Activated naive CD4-positive, alpha-beta T cell treated with anti-CD3 and anti-CD28 coated beads for 36 hours (primary cell): Measurements from ENCODE around the gene A2ML1. TPM values are rescaled to one million over a fixed set of nuclear protein-coding genes. Genes with fewer than 3 reads are reported as not detected.
"Not testable (repeated sequence)": the region's sequence is repeated elsewhere in the genome, so short reads cannot be mapped to it uniquely, and the experiment has no call there.

ENCODE experiments used
- CTCF ChIA-PET: fragments of 350-600 bp; sonication (Branson Sonifier 250); formaldehyde crosslinking; loops from one replicate; lab custom pipeline; 2021; ENCODE audit warnings: antibody characterized with exemption; lab: Charles Lee
- DNase-seq: peaks from one replicate; pipeline ENCODE4 v3.0.0-alpha.2; 2020
- H3K27ac Mint-ChIP-seq: one replicate; pipeline ENCODE4 v1.8.0; 2021; ENCODE audit warnings: mild to moderate bottlenecking, mixed read lengths
- H3K27me3 Mint-ChIP-seq: one replicate; pipeline ENCODE4 v1.8.0; 2021; ENCODE audit warnings: low read depth, mixed read lengths
- H3K36me3 Mint-ChIP-seq: one replicate; pipeline ENCODE4 v1.8.0; 2021; ENCODE audit warnings: low read depth, mixed read lengths
- H3K4me1 Mint-ChIP-seq: one replicate; pipeline ENCODE4 v1.8.0; 2021; ENCODE audit warnings: low read depth, mixed read lengths
- H3K4me3 Mint-ChIP-seq: one replicate; pipeline ENCODE4 v1.8.0; 2021; ENCODE audit warnings: mild to moderate bottlenecking, moderate library complexity, mixed read lengths
- H3K9me3 Mint-ChIP-seq: one replicate; pipeline ENCODE4 v1.8.0; 2021; ENCODE audit warnings: mixed read lengths
- intact Hi-C: fragments of 100-400 bp; cut with micrococcal nuclease; formaldehyde crosslinking; loops from one replicate; pipeline ENCODE4 v1.15.1; 2023
- total RNA-seq, 2 experiments: library from RNA; stranded (reverse); gene quantifications; one replicate each; pipeline ENCODE4 v1.2.3, GENCODE V29; 2021

Gene A2ML1
- total RNA-seq, 2 experiments from 2014 or later, result not detected

DNA sequence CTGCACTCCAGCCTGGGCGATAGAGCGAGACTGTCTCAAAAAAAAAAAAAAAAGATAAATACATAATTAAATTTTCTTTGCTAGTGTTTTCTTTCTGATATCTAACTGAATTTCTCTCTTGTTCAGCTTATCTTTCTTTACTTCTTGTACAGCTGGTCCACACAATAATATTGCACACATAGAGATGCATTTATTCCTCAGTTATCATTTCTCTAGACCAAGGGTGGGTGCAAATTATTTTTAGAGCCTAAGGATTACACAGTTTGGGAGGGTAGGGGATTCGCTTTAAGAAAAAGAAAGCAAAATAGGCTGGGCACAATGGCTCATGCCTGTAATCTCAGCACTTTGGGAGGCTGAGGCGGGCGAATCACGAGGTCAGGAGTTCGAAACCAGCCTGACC lies 17.9 kb downstream of the A2ML1 start:
- CTCF ChIA-PET, result interaction anchor here (0.6 to 0.8 kb wide), 3 partner anchors 154 to 311 kb away, joined by 3 to 6 read pairs (median 4); no protein-coding TSS in a partner anchor
- intact Hi-C loops, result no loop called here
- Mint-ChIP-seq H3K9me3 (no peaks in the 10 kb centered on the region), H3K4me1 (no peaks in the 10 kb centered on the region), H3K27ac (no peak overlapping the region), H3K36me3 (no peaks in the 10 kb centered on the region), H3K4me3 (no peak overlapping the region), H3K27me3 (no peaks in the 10 kb centered on the region)
- no peak for DNase-seq

DNA sequence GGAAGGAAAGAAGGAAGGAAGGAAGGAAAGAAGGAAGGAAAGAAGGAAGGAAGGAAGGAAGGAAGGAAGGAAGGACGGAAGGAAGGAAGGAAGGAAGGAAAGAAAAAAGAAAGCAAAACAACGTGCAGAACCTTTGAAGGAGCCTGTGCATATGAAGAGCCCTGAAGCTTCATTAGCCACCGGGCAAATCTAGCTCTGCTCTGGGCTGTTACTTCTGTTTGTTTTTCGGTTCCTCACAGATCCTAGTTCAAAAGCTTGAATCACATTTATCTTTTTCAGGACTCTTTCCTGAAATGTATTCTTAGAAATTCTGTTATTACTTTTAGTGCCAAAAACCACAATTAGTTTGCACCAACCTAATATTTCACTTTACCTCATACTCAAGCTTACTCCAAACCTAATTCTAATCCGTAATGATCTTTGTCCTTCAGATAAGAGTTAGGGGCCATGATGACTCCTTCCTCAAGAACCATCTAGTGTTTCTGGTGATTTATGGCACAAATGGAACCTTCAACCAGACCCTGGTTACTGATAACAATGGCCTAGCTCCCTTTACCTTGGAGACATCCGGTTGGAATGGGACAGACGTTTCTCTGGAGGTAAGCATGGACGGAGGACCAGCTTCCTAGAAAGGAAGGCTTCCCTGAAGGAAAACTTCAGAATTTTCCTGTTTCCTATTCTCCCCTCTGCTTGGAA lies 18.7 kb downstream of the A2ML1 start:
- H3K36me3 Mint-ChIP-seq, result no peaks in the 10 kb centered on the region
- intact Hi-C loops, result no loop called here
- H3K27ac Mint-ChIP-seq, result no peak overlapping the region
- no peak for DNase-seq
- no peaks in the 10 kb centered on the region for H3K27me3 Mint-ChIP-seq
- H3K4me1 Mint-ChIP-seq, result no peaks in the 10 kb centered on the region
- CTCF ChIA-PET, result interaction anchor here (1.0 kb wide), 1 partner anchor 105 kb away, joined by 3 read pairs; no protein-coding TSS in a partner anchor
- no peak overlapping the region for H3K4me3 Mint-ChIP-seq
- H3K9me3 Mint-ChIP-seq, result no peaks in the 10 kb centered on the region

DNA sequence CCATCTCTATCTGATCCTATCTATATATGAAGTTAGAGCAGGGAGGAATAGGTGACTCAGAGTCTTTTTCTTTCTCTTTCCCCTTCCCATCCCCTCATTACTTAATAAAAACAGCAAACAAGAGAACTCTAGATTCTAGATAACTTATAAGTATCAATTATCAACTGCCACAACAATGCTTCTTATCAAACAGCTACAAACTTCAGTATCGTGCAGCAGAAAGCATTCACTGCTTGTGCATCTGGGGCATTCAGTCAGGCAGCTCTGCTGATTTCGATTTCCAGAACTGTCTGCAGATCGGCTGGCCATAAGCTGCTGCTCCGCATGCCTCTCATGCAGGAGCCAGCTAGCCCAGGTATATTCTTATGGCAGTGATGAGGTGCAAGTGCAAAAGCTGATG lies 19.4 kb downstream of the A2ML1 start:
- Mint-ChIP-seq H3K9me3 (no peaks in the 10 kb centered on the region), H3K4me3 (no peak overlapping the region)
- CTCF ChIA-PET, result interaction anchor here (1.0 kb wide), 1 partner anchor 106 kb away, joined by 3 read pairs; no protein-coding TSS in a partner anchor

DNA sequence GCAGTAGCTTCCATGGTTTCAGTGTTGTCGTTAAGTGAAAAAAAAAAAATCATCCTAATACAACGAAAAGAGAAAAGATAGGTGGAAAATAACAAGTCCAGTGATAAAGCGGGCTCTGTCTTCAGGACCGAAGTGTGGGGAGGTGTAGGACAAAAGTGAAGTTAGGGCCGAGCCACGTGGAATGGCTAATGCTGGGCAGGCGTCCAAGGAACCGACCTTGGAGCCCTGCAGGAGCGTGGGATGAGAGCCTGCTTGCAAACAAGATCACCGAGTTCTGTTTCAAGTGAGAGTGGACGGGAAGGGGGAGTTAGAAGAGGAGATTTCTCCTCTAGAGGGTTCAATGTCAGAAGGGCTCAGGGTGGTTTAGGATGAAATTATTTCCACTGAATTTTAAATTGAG lies 22.2 kb downstream of the A2ML1 start:
- DNase-seq, result no peak
- CTCF ChIA-PET, result no interaction called here
- no peak overlapping the region for H3K4me3 Mint-ChIP-seq
- intact Hi-C loops, result no loop called here
- H3K4me1 Mint-ChIP-seq, result no peaks in the 10 kb centered on the region
- H3K27ac Mint-ChIP-seq, result no peak overlapping the region
- H3K36me3 Mint-ChIP-seq, result no peaks in the 10 kb centered on the region
- H3K27me3 Mint-ChIP-seq, result no peaks in the 10 kb centered on the region
- no peaks in the 10 kb centered on the region for H3K9me3 Mint-ChIP-seq

More for the DNA sequence above, 19.4 kb downstream of the A2ML1 start:
- Mint-ChIP-seq H3K27me3 (no peaks in the 10 kb centered on the region), H3K4me1 (no peaks in the 10 kb centered on the region), H3K36me3 (no peaks in the 10 kb centered on the region), H3K27ac (no peak overlapping the region)
- no peak for DNase-seq
- intact Hi-C loops, result no loop called here

DNA sequence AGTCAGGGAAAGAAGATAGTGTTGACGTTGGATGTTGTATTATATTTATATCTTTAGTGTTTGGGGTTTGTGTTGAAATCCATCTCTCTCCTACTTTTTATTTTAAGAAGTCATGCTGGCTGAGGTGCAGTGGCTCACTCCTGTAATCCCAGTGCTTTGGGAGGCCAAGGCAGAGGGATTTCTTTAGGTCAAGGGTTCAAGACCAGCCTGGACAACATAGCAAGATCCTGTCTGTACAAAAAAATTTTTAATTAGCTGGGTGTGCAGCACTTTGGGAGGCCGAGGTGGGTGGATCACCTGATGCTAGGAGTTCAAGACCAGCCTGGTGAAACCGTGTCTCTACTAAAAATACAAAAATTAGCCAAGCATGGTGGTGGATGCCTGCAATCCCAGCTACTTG lies 23.9 kb downstream of the A2ML1 start:
- Mint-ChIP-seq H3K4me3 (no peak overlapping the region), H3K4me1 (no peaks in the 10 kb centered on the region), H3K27me3 (no peaks in the 10 kb centered on the region), H3K9me3 (no peaks in the 10 kb centered on the region), H3K36me3 (no peaks in the 10 kb centered on the region), H3K27ac (no peak overlapping the region)
- intact Hi-C loops, result no loop called here
- DNase-seq, result no peak
- CTCF ChIA-PET, result no interaction called here

DNA sequence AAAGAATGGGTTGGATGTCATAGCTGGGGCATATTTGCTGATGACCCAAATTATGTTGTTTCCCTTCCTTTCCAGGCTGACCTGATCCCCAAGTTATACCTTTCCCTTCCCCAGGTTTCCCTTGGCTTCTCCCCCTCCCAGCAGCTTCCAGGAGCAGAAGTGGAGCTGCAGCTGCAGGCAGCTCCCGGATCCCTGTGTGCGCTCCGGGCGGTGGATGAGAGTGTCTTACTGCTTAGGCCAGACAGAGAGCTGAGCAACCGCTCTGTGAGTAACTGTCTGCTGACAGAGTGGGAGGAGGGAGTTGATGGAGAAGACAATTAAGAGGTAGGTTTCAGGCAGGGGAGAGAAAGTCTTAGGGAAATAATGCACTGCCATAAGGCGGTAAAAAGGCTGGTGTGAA lies 25.0 kb downstream of the A2ML1 start:
- Mint-ChIP-seq H3K27me3 (no peaks in the 10 kb centered on the region), H3K27ac (no peak overlapping the region), H3K4me3 (no peak overlapping the region), H3K4me1 (no peaks in the 10 kb centered on the region), H3K36me3 (no peaks in the 10 kb centered on the region), H3K9me3 (no peaks in the 10 kb centered on the region)
- DNase-seq, result no peak
- intact Hi-C loops, result no loop called here
- CTCF ChIA-PET, result no interaction called here

DNA sequence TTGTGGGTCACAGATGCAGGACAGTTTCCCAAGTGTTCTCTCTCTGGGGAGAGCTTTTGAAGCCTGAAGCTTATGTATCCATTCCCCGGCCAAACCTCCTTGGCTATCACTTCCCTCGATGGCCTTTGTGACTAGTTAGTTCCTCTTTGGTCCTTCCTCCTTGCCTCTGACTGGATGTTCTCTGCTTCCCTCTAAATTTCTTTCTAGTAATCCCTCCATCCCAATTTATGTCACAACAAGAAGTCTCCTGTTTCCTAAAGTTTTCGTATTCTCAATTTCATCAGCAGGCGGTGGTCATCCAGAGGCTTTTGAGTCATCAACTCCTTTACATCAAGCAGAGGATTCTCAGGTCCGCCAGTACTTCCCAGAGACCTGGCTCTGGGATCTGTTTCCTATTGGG lies 27.5 kb downstream of the A2ML1 start:
- no peak overlapping the region for H3K4me3 Mint-ChIP-seq
- CTCF ChIA-PET, result interaction anchor here (0.7 kb wide), 1 partner anchor 200 kb away, joined by 3 read pairs; no protein-coding TSS in a partner anchor
- no peak overlapping the region for H3K27ac Mint-ChIP-seq
- H3K9me3 Mint-ChIP-seq, result no peaks in the 10 kb centered on the region
- DNase-seq, result no peak
- H3K36me3 Mint-ChIP-seq, result no peaks in the 10 kb centered on the region
- no peaks in the 10 kb centered on the region for H3K27me3 Mint-ChIP-seq
- H3K4me1 Mint-ChIP-seq, result no peaks in the 10 kb centered on the region
- intact Hi-C loops, result no loop called here

DNA sequence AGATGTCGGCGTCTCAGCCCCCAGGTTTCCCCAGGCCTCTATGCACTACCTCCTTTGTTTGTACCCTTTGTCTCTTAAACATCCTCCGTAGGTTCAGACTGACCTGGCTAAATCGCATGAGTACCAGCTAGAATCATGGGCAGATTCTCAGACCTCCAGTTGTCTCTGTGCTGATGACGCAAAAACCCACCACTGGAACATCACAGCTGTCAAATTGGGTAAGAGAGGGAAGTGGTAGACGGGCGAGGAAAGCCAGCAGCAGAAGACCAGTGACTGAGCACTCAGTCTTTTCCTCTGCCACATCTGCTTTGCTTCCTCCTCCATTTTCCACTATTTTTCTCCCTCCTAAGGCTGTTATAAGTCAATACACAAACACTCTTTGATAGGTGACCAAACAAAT lies 29.7 kb downstream of the A2ML1 start:
- CTCF ChIA-PET, result interaction anchor here (0.6 to 0.9 kb wide), 2 partner anchors 14 to 17 kb away, joined by 3 to 4 read pairs; no protein-coding TSS in a partner anchor
- intact Hi-C loops, result no loop called here
- H3K4me3 Mint-ChIP-seq, result no peak overlapping the region
- H3K36me3 Mint-ChIP-seq, result no peaks in the 10 kb centered on the region
- H3K27me3 Mint-ChIP-seq, result no peaks in the 10 kb centered on the region
- no peaks in the 10 kb centered on the region for H3K4me1 Mint-ChIP-seq
- no peak overlapping the region for H3K27ac Mint-ChIP-seq
- DNase-seq, result no peak
- H3K9me3 Mint-ChIP-seq, result no peaks in the 10 kb centered on the region

DNA sequence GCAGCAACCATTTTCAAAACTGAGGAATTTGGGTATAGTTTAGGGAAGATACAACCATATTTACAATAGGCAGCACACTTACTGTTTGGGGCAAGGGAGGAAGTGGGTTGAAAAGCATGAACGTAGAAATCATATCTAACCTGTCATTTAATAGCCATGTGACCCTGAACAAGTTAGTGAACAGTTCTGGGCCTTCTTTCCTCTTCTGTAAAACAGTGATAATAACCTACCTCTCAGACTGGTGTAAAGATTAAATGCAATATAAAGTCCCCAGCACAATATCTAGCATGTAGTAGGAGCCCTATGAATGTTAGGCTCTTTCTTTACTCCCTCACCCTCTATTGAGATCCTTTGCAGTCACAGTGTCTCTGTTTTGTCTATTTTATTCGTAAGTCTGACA lies 33.5 kb downstream of the A2ML1 start:
- H3K4me3 Mint-ChIP-seq, result no peak overlapping the region
- no peak for DNase-seq
- CTCF ChIA-PET, result interaction anchor here (0.6 kb wide), 1 partner anchor 35 kb away, joined by 3 read pairs; no protein-coding TSS in a partner anchor
- no peaks in the 10 kb centered on the region for H3K27me3 Mint-ChIP-seq
- intact Hi-C loops, result no loop called here
- no peaks in the 10 kb centered on the region for H3K9me3 Mint-ChIP-seq
- H3K27ac Mint-ChIP-seq, result no peak overlapping the region
- H3K4me1 Mint-ChIP-seq, result no peaks in the 10 kb centered on the region
- H3K36me3 Mint-ChIP-seq, result no peaks in the 10 kb centered on the region

DNA sequence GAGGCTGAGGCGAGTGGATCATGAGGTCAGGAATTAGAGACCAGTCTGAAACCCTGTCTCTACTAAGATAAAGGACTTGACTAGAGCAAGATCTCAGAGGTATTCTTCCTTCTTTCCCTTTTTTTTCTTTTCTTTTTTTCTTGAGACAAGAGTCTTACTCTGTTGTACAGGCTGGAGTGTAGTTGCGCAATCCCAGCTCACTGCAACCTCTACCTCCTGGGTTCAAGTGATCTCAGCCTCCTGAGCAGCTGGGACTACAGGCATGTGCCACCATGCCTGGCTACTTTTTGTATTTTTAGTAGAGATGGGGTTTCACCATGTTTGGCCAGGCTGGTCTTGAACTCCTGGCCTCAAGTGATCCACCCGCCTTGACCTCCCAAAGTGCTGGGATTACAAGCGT lies 37.0 kb downstream of the A2ML1 start:
- H3K9me3 Mint-ChIP-seq, H3K4me1 Mint-ChIP-seq, H3K27ac Mint-ChIP-seq, intact Hi-C loops, H3K36me3 Mint-ChIP-seq, H3K4me3 Mint-ChIP-seq, DNase-seq, H3K27me3 Mint-ChIP-seq: not testable (repeated sequence)
- CTCF ChIA-PET, result interaction anchor here (0.9 to 2.7 kb wide), 16 partner anchors 16 to 213 kb away, joined by 3 to 29 read pairs (median 5); no protein-coding TSS in a partner anchor

DNA sequence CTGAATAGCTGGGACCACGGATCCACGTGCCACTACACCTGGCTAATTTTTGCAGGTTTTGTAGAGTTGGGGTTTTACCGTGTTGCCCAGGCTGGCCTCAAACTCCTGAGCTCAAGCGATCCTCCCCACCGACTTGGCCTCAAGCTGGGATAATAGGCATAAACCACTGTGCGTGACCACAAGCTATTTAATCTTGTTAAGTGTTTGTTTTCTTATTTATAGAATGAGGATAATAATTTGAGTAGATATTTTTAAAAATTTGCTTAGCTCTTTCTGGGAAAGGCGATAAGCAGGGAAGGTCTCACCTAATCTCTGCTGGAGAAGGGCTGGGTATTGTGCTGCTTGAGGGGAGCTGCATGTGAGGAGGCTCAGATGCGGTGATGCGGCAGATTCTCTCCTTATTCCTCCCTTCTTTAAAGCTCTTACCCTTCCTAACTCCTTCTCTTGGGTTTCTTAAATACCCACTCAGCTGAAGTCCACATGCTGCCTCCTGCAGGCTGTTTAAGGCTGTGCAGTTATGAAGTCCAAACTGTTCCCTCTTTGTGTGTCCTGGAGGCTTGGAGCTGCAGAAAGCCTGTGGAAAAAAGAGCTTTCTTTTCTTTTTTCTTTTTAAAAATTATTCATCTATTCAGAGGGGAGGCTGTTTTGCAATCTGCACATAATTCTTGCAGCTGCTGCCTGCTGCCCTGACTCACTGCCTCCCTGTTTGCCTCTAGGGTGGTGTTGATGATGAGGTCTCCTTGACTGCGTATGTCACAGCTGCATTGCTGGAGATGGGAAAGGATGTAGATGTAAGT lies 37.9 kb downstream of the A2ML1 start:
- CTCF ChIA-PET, result interaction anchor here (0.6 to 2.7 kb wide), 35 partner anchors 9 to 407 kb away, joined by 3 to 29 read pairs (median 4); no protein-coding TSS in a partner anchor
- H3K4me1 Mint-ChIP-seq, result no peaks in the 10 kb centered on the region
- no peaks in the 10 kb centered on the region for H3K9me3 Mint-ChIP-seq
- intact Hi-C loops, result loop anchor here (1.0 to 2.0 kb wide), 3 partner anchors 80 to 316 kb away; no protein-coding TSS in a partner anchor
- H3K36me3 Mint-ChIP-seq, result no peaks in the 10 kb centered on the region
- no peak overlapping the region for H3K27ac Mint-ChIP-seq
- no peak overlapping the region for H3K4me3 Mint-ChIP-seq
- no peaks in the 10 kb centered on the region for H3K27me3 Mint-ChIP-seq
- peak; percentile 57 for DNase-seq

DNA sequence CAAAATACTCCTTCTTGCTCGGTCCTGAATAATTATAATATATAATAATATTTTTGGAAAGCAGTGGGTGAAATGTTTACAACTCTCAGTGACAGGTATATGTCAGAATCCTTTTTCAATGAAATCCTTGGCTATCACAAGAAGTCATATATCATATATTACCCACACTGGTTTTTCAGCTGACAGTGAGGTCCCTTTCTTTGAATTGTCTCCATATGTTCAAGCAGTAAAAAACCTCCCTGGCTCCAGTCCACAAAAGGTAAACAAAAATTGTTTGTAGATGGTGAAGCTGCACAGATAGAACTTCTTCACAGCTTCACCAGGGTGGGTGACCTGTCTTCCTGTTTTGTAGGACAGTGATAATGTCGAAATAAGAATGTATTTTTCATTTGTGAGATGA lies 44.0 kb downstream of the A2ML1 start:
- Mint-ChIP-seq H3K27ac (no peak overlapping the region), H3K9me3 (no peaks in the 10 kb centered on the region), H3K27me3 (no peaks in the 10 kb centered on the region), H3K36me3 (no peaks in the 10 kb centered on the region), H3K4me1 (no peaks in the 10 kb centered on the region), H3K4me3 (no peak overlapping the region)
- CTCF ChIA-PET, result interaction anchor here (0.7 kb wide), 1 partner anchor 14 kb away, joined by 4 read pairs; no protein-coding TSS in a partner anchor
- intact Hi-C loops, result no loop called here
- DNase-seq, result no peak
